Measurements from ENCODE around the gene SOX5. TPM values are rescaled to one million over a fixed set of nuclear protein-coding genes. Genes with fewer than 3 reads are reported as not detected.

SOX5 gene
- total RNA-seq, 3 donors from 2014 or later (not counting 1 experiment from before 2014, with no cell fraction given), result 0.80 to 0.95 TPM; not detected in 1

- H3K4me3 ChIP-seq (ENCODE audit: low read length), result no peak overlapping the region
- no peaks in the 10 kb centered on the region for H3K9me3 ChIP-seq (ENCODE audit: control insufficient read depth, insufficient read depth, low read length)
- H3K27me3 ChIP-seq (ENCODE audit: control insufficient read depth, insufficient read depth, low read length), result no peaks in the 10 kb centered on the region
- TF ChIP-seq, protein P1, sequence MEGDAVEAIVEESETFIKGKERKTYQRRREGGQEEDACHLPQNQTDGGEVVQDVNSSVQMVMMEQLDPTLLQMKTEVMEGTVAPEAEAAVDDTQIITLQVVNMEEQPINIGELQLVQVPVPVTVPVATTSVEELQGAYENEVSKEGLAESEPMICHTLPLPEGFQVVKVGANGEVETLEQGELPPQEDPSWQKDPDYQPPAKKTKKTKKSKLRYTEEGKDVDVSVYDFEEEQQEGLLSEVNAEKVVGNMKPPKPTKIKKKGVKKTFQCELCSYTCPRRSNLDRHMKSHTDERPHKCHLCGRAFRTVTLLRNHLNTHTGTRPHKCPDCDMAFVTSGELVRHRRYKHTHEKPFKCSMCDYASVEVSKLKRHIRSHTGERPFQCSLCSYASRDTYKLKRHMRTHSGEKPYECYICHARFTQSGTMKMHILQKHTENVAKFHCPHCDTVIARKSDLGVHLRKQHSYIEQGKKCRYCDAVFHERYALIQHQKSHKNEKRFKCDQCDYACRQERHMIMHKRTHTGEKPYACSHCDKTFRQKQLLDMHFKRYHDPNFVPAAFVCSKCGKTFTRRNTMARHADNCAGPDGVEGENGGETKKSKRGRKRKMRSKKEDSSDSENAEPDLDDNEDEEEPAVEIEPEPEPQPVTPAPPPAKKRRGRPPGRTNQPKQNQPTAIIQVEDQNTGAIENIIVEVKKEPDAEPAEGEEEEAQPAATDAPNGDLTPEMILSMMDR (IDR thresholded peaks at IDR 0.05), result no peak
- Mint-ChIP-seq H3K27me3 (ENCODE audit: low read depth in 2 of 2) (no peaks in the 10 kb centered on the region), H3K27ac (no peak overlapping the region), H3K9me3 (peaks cover 10 to 15% of the 10 kb centered on the region in 2 donors), H3K4me1 (no peaks in the 10 kb centered on the region), H3K4me3 (no peak overlapping the region), H3K36me3 (no peaks in the 10 kb centered on the region)
- WGBS (ENCODE audit: insufficient coverage), result 72% methylated on average over 4 of the region's 4 CpGs
- no peak for DNase-seq
- intact Hi-C loops (cut with micrococcal nuclease), result no loop called here
- no peaks in the 10 kb centered on the region for H3K4me1 ChIP-seq (ENCODE audit: control insufficient read depth, insufficient read depth, low read length)
- no peaks in the 10 kb centered on the region for H3K36me3 ChIP-seq (ENCODE audit: control insufficient read depth, insufficient read depth, low read length)
- ATAC-seq, result no peak
- no peak overlapping the region for H3K27ac ChIP-seq (ENCODE audit: low read length)
Observed at GRCh38 chr12:23555180-23555824, 394.2 kb downstream of the SOX5 start.

DNA sequence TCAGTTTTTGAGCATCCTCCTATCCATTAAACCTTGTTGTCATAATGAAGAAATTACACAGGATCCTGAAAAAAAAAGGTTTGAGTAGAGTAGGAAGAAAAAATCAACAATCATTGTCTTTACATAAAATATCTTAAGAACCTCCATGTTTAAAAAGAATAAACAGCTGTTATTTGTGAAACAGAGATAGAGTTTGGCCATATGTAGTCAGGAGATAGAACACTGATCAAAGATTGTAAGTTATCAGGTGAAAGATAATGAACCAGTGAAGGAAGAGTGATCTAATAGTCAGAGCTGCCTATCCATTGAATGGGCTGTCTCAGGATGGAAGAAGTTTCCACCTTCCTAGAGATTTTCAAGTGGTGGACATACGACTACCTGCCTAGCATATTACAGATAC is 397.1 kb downstream of the SOX5 start:
- no peaks in the 10 kb centered on the region for H3K36me3 Mint-ChIP-seq
- Histone ChIP-seq H3K27ac (ENCODE audit: low read length) (no peak overlapping the region), H3K36me3 (ENCODE audit: control insufficient read depth, insufficient read depth, low read length) (no peaks in the 10 kb centered on the region), H3K4me3 (ENCODE audit: low read length) (no peak overlapping the region), H3K4me1 (ENCODE audit: control insufficient read depth, insufficient read depth, low read length) (no peaks in the 10 kb centered on the region), H3K27me3 (ENCODE audit: control insufficient read depth, insufficient read depth, low read length) (no peaks in the 10 kb centered on the region), H3K9me3 (ENCODE audit: control insufficient read depth, insufficient read depth, low read length) (no peaks in the 10 kb centered on the region)
- peaks cover 9 to 12% of the 10 kb centered on the region in 2 donors for H3K9me3 Mint-ChIP-seq
- H3K27me3 Mint-ChIP-seq (ENCODE audit: low read depth in 2 of 2), result no peaks in the 10 kb centered on the region
- H3K4me3 Mint-ChIP-seq, result no peak overlapping the region
- intact Hi-C loops (cut with micrococcal nuclease), result no loop called here
- no peak for DNase-seq
- H3K27ac Mint-ChIP-seq, result no peak overlapping the region
- no peak for ATAC-seq
- no peaks in the 10 kb centered on the region for H3K4me1 Mint-ChIP-seq
- TF ChIP-seq, protein P1 (IDR thresholded peaks at IDR 0.05), result no peak
- 100% methylated on average over 1 of the region's 1 CpG for WGBS (ENCODE audit: insufficient coverage)

GRCh38 chr12:23550753-23551152 is 398.7 kb downstream of the SOX5 start:
- intact Hi-C loops (cut with micrococcal nuclease), result no loop called here
- no peaks in the 10 kb centered on the region for H3K9me3 ChIP-seq (ENCODE audit: control insufficient read depth, insufficient read depth, low read length)
- no peaks in the 10 kb centered on the region for H3K4me1 Mint-ChIP-seq
- DNase-seq (no peak), ATAC-seq (no peak)
- 100% methylated on average over 2 of the region's 2 CpGs for WGBS (ENCODE audit: insufficient coverage)
- peaks cover 7 to 12% of the 10 kb centered on the region in 2 donors for H3K9me3 Mint-ChIP-seq
- no peak overlapping the region for H3K4me3 Mint-ChIP-seq
- no peaks in the 10 kb centered on the region for H3K36me3 ChIP-seq (ENCODE audit: control insufficient read depth, insufficient read depth, low read length)
- no peaks in the 10 kb centered on the region for H3K36me3 Mint-ChIP-seq
- no peaks in the 10 kb centered on the region for H3K4me1 ChIP-seq (ENCODE audit: control insufficient read depth, insufficient read depth, low read length)
- TF ChIP-seq, protein P1 (IDR thresholded peaks at IDR 0.05), result no peak
- H3K27ac ChIP-seq (ENCODE audit: low read length), result no peak overlapping the region
- H3K27me3 ChIP-seq (ENCODE audit: control insufficient read depth, insufficient read depth, low read length), result no peaks in the 10 kb centered on the region
- no peaks in the 10 kb centered on the region for H3K27me3 Mint-ChIP-seq (ENCODE audit: low read depth in 2 of 2)
- no peak overlapping the region for H3K27ac Mint-ChIP-seq
- H3K4me3 ChIP-seq (ENCODE audit: low read length), result no peak overlapping the region

- H3K4me1 Mint-ChIP-seq, result no peaks in the 10 kb centered on the region
- no peaks in the 10 kb centered on the region for H3K9me3 ChIP-seq (ENCODE audit: control insufficient read depth, insufficient read depth, low read length)
- no peaks in the 10 kb centered on the region for H3K4me1 ChIP-seq (ENCODE audit: control insufficient read depth, insufficient read depth, low read length)
- no peaks in the 10 kb centered on the region for H3K27me3 Mint-ChIP-seq (ENCODE audit: low read depth in 2 of 2)
- TF ChIP-seq, protein P1 (IDR thresholded peaks at IDR 0.05), result no peak
- DNase-seq, result no peak
- no peaks in the 10 kb centered on the region for H3K36me3 Mint-ChIP-seq
- H3K27ac Mint-ChIP-seq, result no peak overlapping the region
- H3K27me3 ChIP-seq (ENCODE audit: control insufficient read depth, insufficient read depth, low read length), result no peaks in the 10 kb centered on the region
- intact Hi-C loops (cut with micrococcal nuclease), result no loop called here
- no peak overlapping the region for H3K4me3 Mint-ChIP-seq
- H3K36me3 ChIP-seq (ENCODE audit: control insufficient read depth, insufficient read depth, low read length), result no peaks in the 10 kb centered on the region
- no peak overlapping the region for H3K4me3 ChIP-seq (ENCODE audit: low read length)
- no peak for ATAC-seq
- peaks cover 2 to 9% of the 10 kb centered on the region in 2 donors for H3K9me3 Mint-ChIP-seq
- H3K27ac ChIP-seq (ENCODE audit: low read length), result no peak overlapping the region
Observed at GRCh38 chr12:23548742-23549141, 400.7 kb downstream of the SOX5 start.

Data from natural killer cell (primary cell).